HEK293 (cell line): Measurements from ENCODE around the gene GOSR2.

ENCODE experiments used
- CTCF ChIP-seq: fragments of 450-650 bp; formaldehyde crosslinking; IDR thresholded peaks from 2 replicates; pipeline ENCODE4 v1.5.1; 2016; ENCODE audit warnings: missing biosample characterization, missing genetic modification characterization
- SETDB1 ChIP-seq: IDR thresholded peaks from one replicate; pipeline ENCODE4 v1.6.1; 2017; ENCODE audit warnings: mild to moderate bottlenecking, low read length, moderate library complexity, mixed read lengths; ENCODE audit not compliant: insufficient read length
- SP3 ChIP-seq: fragments of 450-650 bp; formaldehyde crosslinking; IDR thresholded peaks from 2 replicates; pipeline ENCODE4 v1.5.1; 2016; ENCODE audit warnings: missing biosample characterization, missing genetic modification characterization
- TCF7L2 ChIP-seq: IDR thresholded peaks from 2 replicates; pipeline ENCODE4 v1.6.1; 2011; ENCODE audit warnings: low read depth, mild to moderate bottlenecking, inconsistent platforms, low read length, moderate library complexity, borderline replicate concordance
- ZBTB11 ChIP-seq: fragments of 450-650 bp; formaldehyde crosslinking; conservative IDR thresholded peaks from 2 replicates; pipeline ENCODE4 v1.5.1; 2016; ENCODE audit warnings: low read depth, missing biosample characterization, missing genetic modification characterization
- ZNF155 ChIP-seq: fragments of 450-650 bp; formaldehyde crosslinking; IDR thresholded peaks from 2 replicates; pipeline ENCODE4 v1.5.1; 2016; ENCODE audit warnings: missing biosample characterization, missing genetic modification characterization
- ZNF157 ChIP-seq: fragments of 450-650 bp; formaldehyde crosslinking; IDR thresholded peaks from 2 replicates; pipeline ENCODE4 v1.5.1; 2016; ENCODE audit warnings: missing biosample characterization, missing genetic modification characterization
- ZNF274 ChIP-seq, 2 experiments: fragments of 200-500 bp in 1 of 2; fragments of 450-650 bp in 1 of 2; sonication (Bioruptor generic) in 1 of 2; formaldehyde crosslinking in 1 of 2; IDR thresholded peaks; 2 replicates each; pipeline versions ENCODE4 v1.5.1 to v1.6.1; 2014 to 2016; ENCODE audit warnings: borderline replicate concordance in 1 of 2, inconsistent platforms in 1 of 2, low read length in 1 of 2, missing biosample characterization in 1 of 2, missing genetic modification characterization in 1 of 2
- ZNF280C ChIP-seq: fragments of 450-650 bp; formaldehyde crosslinking; IDR thresholded peaks from 2 replicates; pipeline ENCODE4 v1.5.1; 2016; ENCODE audit warnings: missing biosample characterization, missing genetic modification characterization
- ZNF362 ChIP-seq: fragments of 450-650 bp; formaldehyde crosslinking; IDR thresholded peaks from 2 replicates; pipeline ENCODE4 v1.5.1; 2016; ENCODE audit warnings: missing biosample characterization, missing genetic modification characterization
- ZNF37A ChIP-seq: fragments of 450-650 bp; IDR thresholded peaks from 2 replicates; pipeline ENCODE4 v1.5.1; 2018; ENCODE audit warnings: missing biosample characterization, missing genetic modification characterization
- ZNF391 ChIP-seq: fragments of 450-650 bp; formaldehyde crosslinking; IDR thresholded peaks from 2 replicates; pipeline ENCODE4 v1.5.1; 2016; ENCODE audit warnings: low read depth, missing biosample characterization, missing genetic modification characterization, borderline replicate concordance
- ZNF830 ChIP-seq: fragments of 450-650 bp; IDR thresholded peaks from 2 replicates; pipeline ENCODE4 v1.5.0; 2018; ENCODE audit warnings: missing biosample characterization, missing genetic modification characterization, low read depth, mild to moderate bottlenecking, moderate library complexity
- ZSCAN30 ChIP-seq: fragments of 450-650 bp; IDR thresholded peaks from 2 replicates; pipeline ENCODE4 v1.5.1; 2018; ENCODE audit warnings: missing biosample characterization, mild to moderate bottlenecking, missing genetic modification characterization, moderate library complexity

- TF ChIP-seq CTCF (no peak), ZNF274 (IDR thresholded peaks at IDR 0.05; ENCODE audit: low read length) (no peak), ZNF274 (tag by site-specific recombination; IDR thresholded peaks at IDR 0.05; ENCODE audit: borderline replicate concordance) (no peak), TCF7L2 (no peak), SETDB1 (no peak), ZNF157 (tag by site-specific recombination) (no peak), ZSCAN30 (tag by site-specific recombination) (no peak), ZNF362 (tag by site-specific recombination) (no peak), ZNF391 (no peak), ZNF280C (tag by site-specific recombination) (no peak), ZNF155 (tag by site-specific recombination) (no peak), ZNF830 (tag by site-specific recombination) (no peak), ZNF37A (tag by site-specific recombination) (no peak), ZBTB11 (no peak), SP3 (tag by site-specific recombination) (no peak)
Measured at GRCh38 chr17:46964315-46965265, 41.6 kb downstream of the GOSR2 start.
